Right lobe of liver (tissue), 6 donors: ENCODE data around the gene DMTF1. TPM values are rescaled to one million over a fixed set of nuclear protein-coding genes. Genes with fewer than 3 reads are reported as not detected.

Source experiments
- ATAC-seq, 4 donors: fragments of 200-7000 bp; cut with Tn5 transposase; one replicate each; pipeline ENCODE4 v1.9.1; 2020; ENCODE audit warnings: mild to moderate bottlenecking in 4 of 4, moderate library complexity in 4 of 4
- DNase-seq, 3 donors: peaks; one replicate each; pipeline ENCODE4 v3.0.0-alpha.2; 2020
- H3K27ac ChIP-seq, 3 donors: fragments of 200-600 bp; one replicate each; pipeline ENCODE4 v1.8.0; 2022
- H3K27me3 ChIP-seq, 2 donors: fragments of 200-600 bp; one replicate each; pipeline ENCODE4 v1.8.0; 2022
- H3K36me3 ChIP-seq, 4 donors: fragments of 200-600 bp; sonication (generic) in 1 of 4; one replicate each; pipeline versions ENCODE4 v1.5.1 to v1.8.0; 2017 to 2022; ENCODE audit warnings: control low read depth in 1 of 4
- H3K4me1 ChIP-seq, 4 donors: fragments of 200-600 bp; sonication (generic) in 1 of 4; one replicate each; pipeline versions ENCODE4 v1.5.1 to v1.8.0; 2017 to 2022; ENCODE audit warnings: control low read depth in 1 of 4
- H3K4me3 ChIP-seq, 3 donors: fragments of 200-600 bp; one replicate each; pipeline ENCODE4 v1.8.0; 2022
- H3K9me3 ChIP-seq, 4 donors: fragments of 200-600 bp; sonication (generic) in 1 of 4; one replicate each; pipeline versions ENCODE4 v1.5.1 to v1.8.0; 2017 to 2022; ENCODE audit warnings: control low read depth in 1 of 4
- CTCF ChIP-seq, 4 donors: fragments of 200-600 bp in 3 of 4; fragments of 450-650 bp in 1 of 4; IDR thresholded peaks; one replicate each; pipeline versions ENCODE4 v1.5.1 to v1.8.0; 2016 to 2022; ENCODE audit warnings: antibody characterized with exemption in 4 of 4, mild to moderate bottlenecking in 2 of 4
- POLR2A ChIP-seq: fragments of 450-650 bp; IDR thresholded peaks from one replicate; pipeline ENCODE4 v1.6.1; 2017; ENCODE audit warnings: antibody characterized with exemption, mild to moderate bottlenecking
- WGBS: methylation state at CpG from one replicate; pipeline ENCODE4 v1.1.6; 2018; ENCODE audit warnings: low coverage, low lambda C conversion rate; ENCODE audit not compliant: insufficient coverage; ENCODE audit errors: missing lambda C conversion rate; 5-methylcytosine and 5-hydroxymethylcytosine counted together
- intact Hi-C, 2 donors: fragments of 100-400 bp; cut with DNase I; formaldehyde crosslinking; loops; one replicate each; pipeline versions ENCODE4 v1.11.2 to v1.14.1; 2022
- total RNA-seq, 6 experiments: library from RNA; depleted of rRNA in 2 of 6; stranded (reverse); fragments of >200 nt in 2 of 6; fragmentation: NEBNext Ultra II Directional in 3 of 6; extraction: Animal tissue kit (Norgen Biotek cat#: 25700) in 3 of 6; gene quantifications; one replicate each; pipeline versions ENCODE4 v1.1.0 to v1.2.4, GENCODE V29; 2016 to 2023
- donor health status: DM: no; HTN: yes; CAD: no.
- donor health status: DM: no; HTN: no; CAD: no.
- donor health status: DM: no; HTN: no; CAD: no.
- donor health status: DM: no; HTN: yes; CAD: no.
- donor health status: DM: no; HTN: yes; CAD: no.

DMTF1 gene
- total RNA-seq, 6 experiments from 2014 or later, result 16.7 to 28.1 (median 22.2) TPM

DNA sequence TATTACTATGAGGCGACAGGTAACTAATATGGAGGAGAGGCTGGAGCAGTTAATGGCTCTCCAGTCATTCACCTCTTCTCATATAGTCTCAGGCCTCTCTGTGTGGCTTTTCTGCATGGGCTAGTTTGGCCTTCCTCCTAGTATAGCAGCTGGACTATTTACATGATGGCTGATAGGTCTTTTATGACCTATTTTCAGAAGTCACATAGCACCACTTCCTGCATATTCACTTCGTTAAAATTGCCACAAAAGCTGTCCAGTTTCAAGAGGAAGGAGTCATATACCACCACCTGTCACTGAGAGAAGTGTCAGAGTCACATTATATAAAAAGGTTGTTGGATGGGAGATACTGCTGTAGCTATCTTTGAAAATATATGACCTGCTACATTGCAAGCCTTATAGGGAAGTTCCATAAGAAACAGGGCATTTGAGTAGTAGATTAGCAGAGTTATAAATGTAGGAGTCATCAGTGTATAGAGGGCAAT, 8.0 kb upstream of the DMTF1 start:
- Histone ChIP-seq H3K27ac (no peak overlapping the region), H3K4me1 (no peaks in the 10 kb centered on the region), H3K4me3 (no peak overlapping the region), H3K9me3 (no peaks in the 10 kb centered on the region), H3K36me3 (no peaks in the 10 kb centered on the region), H3K27me3 (no peaks in the 10 kb centered on the region)
- ATAC-seq (no peak), DNase-seq (no peak)
- WGBS, result 30% methylated on average over 2 of the region's 2 CpGs
- intact Hi-C loops, result loop anchor here in 1 of 2 donors (10.0 kb wide), 1 partner anchor 209 kb away; no protein-coding TSS in a partner anchor
- no peak for TF ChIP-seq POLR2A
- no peak for TF ChIP-seq CTCF (IDR thresholded peaks at IDR 0.05)

DNA sequence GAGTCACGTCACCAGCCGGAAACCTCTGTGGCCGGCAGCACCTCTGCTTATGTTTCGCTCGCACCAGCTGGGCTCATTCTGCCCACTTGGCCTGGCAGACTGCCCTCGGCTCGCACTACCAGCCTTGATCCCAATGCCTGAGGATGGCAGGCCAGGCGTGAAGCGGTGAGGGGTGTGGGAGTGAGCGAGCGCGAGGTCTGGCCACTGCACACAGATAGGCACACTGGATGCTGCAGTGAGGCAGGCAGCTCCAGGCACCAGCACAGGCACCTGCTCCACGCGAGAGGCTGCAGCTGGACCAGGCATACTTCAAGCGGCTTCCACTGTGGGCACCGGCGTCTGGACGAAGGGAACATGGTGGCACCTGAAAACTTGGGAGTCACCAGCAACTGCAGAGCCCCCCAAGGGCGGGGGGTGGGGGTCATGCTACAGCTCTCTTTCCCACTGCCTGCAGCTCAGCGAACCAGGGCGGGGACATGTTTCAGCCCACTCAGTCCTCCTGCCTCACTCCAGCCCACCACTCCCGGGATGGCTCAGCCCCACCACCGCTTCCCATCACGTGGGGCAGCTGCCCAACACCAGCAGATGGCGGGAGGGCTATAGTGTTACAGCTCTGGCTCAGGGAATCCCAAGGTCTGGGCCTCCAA, 5.4 kb upstream of the DMTF1 start:
- no peaks in the 10 kb centered on the region for H3K27me3 ChIP-seq
- H3K27ac ChIP-seq, result no peak overlapping the region
- no peak for ATAC-seq
- no peak for DNase-seq
- 66% methylated on average over 11 of the region's 25 CpGs for WGBS
- no peak overlapping the region for H3K4me3 ChIP-seq
- no peak for TF ChIP-seq CTCF (IDR thresholded peaks at IDR 0.05)
- TF ChIP-seq POLR2A, result no peak
- intact Hi-C loops, result loop anchor here in 1 of 2 donors (10.0 kb wide), 1 partner anchor 212 kb away; no protein-coding TSS in a partner anchor
- H3K36me3 ChIP-seq, result no peaks in the 10 kb centered on the region
- no peaks in the 10 kb centered on the region for H3K9me3 ChIP-seq
- peaks cover 0 to 6% (median 0%) of the 10 kb centered on the region in 4 donors for H3K4me1 ChIP-seq

GRCh38 chr7:87147500-87147899, 4.8 kb upstream of the DMTF1 start:
- Histone ChIP-seq H3K27me3 (no peaks in the 10 kb centered on the region), H3K27ac (no peak overlapping the region), H3K36me3 (no peaks in the 10 kb centered on the region), H3K4me1 (peaks cover 0 to 6% (median 0%) of the 10 kb centered on the region in 4 donors), H3K9me3 (no peaks in the 10 kb centered on the region), H3K4me3 (no peak overlapping the region)
- 78% methylated on average over 5 of the region's 7 CpGs for WGBS
- TF ChIP-seq CTCF (IDR thresholded peaks at IDR 0.05) (no peak), POLR2A (no peak)
- ATAC-seq, result no peak
- intact Hi-C loops, result loop anchor here in 1 of 2 donors (10.0 kb wide), 1 partner anchor 213 kb away; no protein-coding TSS in a partner anchor
- no peak for DNase-seq

GRCh38 chr7:87148332-87148955, 3.8 kb upstream of the DMTF1 start:
- Histone ChIP-seq H3K27ac (no peak overlapping the region), H3K4me1 (peaks cover 0 to 8% (median 0%) of the 10 kb centered on the region in 4 donors), H3K27me3 (no peaks in the 10 kb centered on the region), H3K9me3 (no peaks in the 10 kb centered on the region), H3K4me3 (no peak overlapping the region), H3K36me3 (no peaks in the 10 kb centered on the region)
- DNase-seq (no peak), ATAC-seq (no peak)
- TF ChIP-seq CTCF (IDR thresholded peaks at IDR 0.05), result peak; percentile 36 to 56 (median 54)
- TF ChIP-seq POLR2A, result no peak
- 24% methylated on average over 1 of the region's 1 CpG for WGBS
- intact Hi-C loops, result loop anchor here in 1 of 2 donors (10.0 kb wide), 1 partner anchor 214 kb away; no protein-coding TSS in a partner anchor
